Breast epithelium (tissue), 3 donors: Measurements from ENCODE around the gene NAGA.

Experiments used
- CTCF ChIP-seq, 3 donors: fragments of 450-650 bp; IDR thresholded peaks; one replicate each; pipeline ENCODE4 v1.5.1; 2016 to 2017; ENCODE audit warnings: antibody characterized with exemption in 3 of 3, mild to moderate bottlenecking in 3 of 3, moderate library complexity in 3 of 3
- POLR2A ChIP-seq: fragments of 450-650 bp; IDR thresholded peaks from one replicate; pipeline ENCODE4 v1.6.1; 2016; ENCODE audit warnings: antibody characterized with exemption, mild to moderate bottlenecking, moderate library complexity
- POLR2AphosphoS5 ChIP-seq, 3 donors: sonication (generic); formaldehyde crosslinking; IDR thresholded peaks; one replicate each; pipeline ENCODE4 v1.6.1; 2017; ENCODE audit warnings: antibody characterized with exemption in 3 of 3

- no peak for TF ChIP-seq POLR2A
- no peak for TF ChIP-seq POLR2AphosphoS5 (IDR thresholded peaks at IDR 0.05)
- TF ChIP-seq CTCF (IDR thresholded peaks at IDR 0.05) = no peak
Measured at GRCh38 chr22:42065438-42066125, 5.0 kb downstream of the NAGA start.
